ENCODE data around the gene IFNLR1.

The IFNLR1 gene

GRCh38 chr1:24178407-24178806 lies 8.7 kb downstream of the IFNLR1 start:
- no peak for DNase-seq (ENCODE audit: low read depth in 2 of 2, low spot score in 1 of 2)

- DNase-seq (ENCODE audit: low read depth in 2 of 2, low spot score in 1 of 2): no peak
Observed at GRCh38 chr1:24177161-24177560, 9.9 kb downstream of the IFNLR1 start.

GRCh38 chr1:24175033-24175755 lies 11.9 kb downstream of the IFNLR1 start:
- no peak for DNase-seq (ENCODE audit: low read depth in 2 of 2, low spot score in 1 of 2)

DNA sequence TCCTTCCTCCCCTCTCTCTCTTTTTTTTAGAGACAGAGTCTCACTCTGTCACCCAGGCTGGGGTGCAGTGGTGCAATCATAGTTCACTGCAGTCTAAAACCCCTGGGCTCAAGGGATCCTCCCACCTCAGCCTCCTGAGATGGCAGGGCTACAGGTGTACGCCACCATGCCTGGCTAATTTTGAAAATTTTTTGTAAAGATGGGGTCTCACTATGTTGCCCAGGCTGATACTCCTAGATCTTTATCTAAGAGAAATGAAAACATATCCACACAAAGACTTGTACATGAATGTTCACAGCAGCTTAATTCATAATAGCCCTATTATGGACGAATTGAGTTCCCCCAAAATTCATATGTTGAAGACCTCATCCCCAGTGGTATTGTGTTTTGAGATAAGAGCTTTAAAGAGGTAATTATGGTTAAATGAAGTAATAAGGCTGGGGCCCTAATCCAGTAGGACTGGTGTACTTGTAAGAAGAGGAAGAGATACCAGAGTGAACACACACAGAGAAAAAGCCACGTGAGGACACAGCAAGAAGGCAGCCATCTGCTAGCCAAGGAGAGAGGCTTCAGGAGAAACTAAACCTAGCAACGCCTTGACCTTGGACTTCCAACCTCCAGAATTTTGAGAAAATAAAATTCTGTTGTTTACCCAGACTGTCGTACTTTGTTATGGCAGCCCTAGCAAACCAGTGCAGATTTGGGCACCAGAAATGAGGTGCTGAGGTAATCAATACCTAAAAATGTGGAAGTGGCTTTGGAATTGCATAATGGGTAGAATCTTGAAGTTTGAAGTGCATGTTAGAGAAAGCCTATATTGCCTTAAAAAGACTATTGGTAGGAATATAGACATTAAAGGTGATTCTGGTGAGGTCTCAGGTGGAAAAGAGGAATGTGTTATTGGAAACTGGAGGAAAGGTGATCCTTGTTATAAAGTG lies 13.2 kb downstream of the IFNLR1 start:
- DNase-seq (ENCODE audit: low read depth in 2 of 2, low spot score in 1 of 2): no peak

DNA sequence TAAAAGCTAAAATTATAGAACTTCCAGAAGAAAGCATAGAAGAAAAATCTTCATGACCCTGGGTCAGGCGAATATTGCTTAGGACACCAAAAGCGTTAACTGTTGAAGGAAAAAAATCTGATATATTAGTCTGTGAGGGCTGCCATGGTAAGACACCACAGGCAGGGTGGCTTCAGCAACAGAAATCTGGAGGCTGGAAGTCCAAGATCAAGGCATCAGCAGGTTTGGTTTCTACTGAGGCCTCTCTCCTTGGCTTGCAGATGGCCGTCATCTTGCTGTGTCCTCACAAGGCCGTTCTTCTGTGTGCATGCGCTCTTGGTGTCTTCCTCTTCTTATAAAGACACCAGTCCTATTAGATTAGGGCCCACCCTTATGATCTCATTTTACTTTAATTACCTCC lies 14.5 kb downstream of the IFNLR1 start:
- DNase-seq (ENCODE audit: low read depth in 2 of 2, low spot score in 1 of 2): no peak

DNA sequence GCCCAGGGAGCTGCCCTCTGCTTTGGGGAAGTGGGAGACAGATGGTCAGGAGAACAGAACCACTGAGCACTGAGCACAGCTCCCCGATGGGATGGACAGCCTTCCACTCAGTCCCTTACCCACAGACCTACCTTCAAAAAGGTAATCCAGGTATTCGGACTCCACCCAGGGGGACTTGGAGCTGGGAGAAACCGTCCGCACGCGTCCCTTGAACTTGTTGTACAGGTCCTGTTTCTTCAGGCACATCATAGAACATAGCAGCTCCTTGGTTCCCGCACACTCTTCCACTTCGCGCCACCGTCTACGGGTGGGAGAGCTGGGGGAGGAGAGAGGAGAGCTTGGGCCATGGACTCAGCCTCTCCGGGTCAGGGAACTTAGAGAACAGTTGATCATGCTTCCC lies 17.8 kb downstream of the IFNLR1 start:
- no peak for DNase-seq (ENCODE audit: low read depth in 2 of 2, low spot score in 1 of 2)

GRCh38 chr1:24168245-24168644 lies 18.8 kb downstream of the IFNLR1 start:
- DNase-seq (ENCODE audit: low read depth in 2 of 2, low spot score in 1 of 2): no peak

GRCh38 chr1:24167008-24167407 lies 20.1 kb downstream of the IFNLR1 start:
- no peak for DNase-seq (ENCODE audit: low read depth in 2 of 2, low spot score in 1 of 2)

- no peak for DNase-seq (ENCODE audit: low read depth in 2 of 2, low spot score in 1 of 2)
Observed at GRCh38 chr1:24165500-24165899, 21.6 kb downstream of the IFNLR1 start.

- no peak for DNase-seq (ENCODE audit: low read depth in 2 of 2, low spot score in 1 of 2)
Observed at GRCh38 chr1:24164004-24164403, 23.1 kb downstream of the IFNLR1 start.

DNA sequence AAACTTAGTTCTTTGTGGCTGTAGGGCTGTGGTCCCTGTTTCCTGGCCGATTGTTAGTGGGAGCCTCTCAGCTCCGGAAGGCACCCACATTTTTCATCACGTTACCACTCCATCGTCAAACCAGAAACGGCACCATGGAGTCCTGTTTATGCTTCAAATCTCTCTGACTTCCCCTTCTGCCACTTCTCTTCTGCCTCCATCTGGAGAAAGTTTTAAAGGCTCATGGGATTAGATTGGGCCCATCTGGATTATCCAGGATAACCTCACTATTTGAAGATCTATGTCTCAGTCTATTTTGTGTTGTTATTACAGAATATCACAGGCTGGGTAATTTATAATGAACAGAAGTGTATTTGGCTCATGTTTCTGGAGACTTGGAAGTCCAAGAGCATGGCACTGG lies 24.9 kb downstream of the IFNLR1 start:
- DNase-seq (ENCODE audit: low read depth in 2 of 2, low spot score in 1 of 2): no peak

GRCh38 chr1:24161270-24161669 lies 25.8 kb downstream of the IFNLR1 start:
- DNase-seq (ENCODE audit: low read depth in 2 of 2, low spot score in 1 of 2): no peak

- DNase-seq (ENCODE audit: low read depth in 2 of 2, low spot score in 1 of 2): no peak
Observed at GRCh38 chr1:24159366-24159765, 27.7 kb downstream of the IFNLR1 start.

DNA sequence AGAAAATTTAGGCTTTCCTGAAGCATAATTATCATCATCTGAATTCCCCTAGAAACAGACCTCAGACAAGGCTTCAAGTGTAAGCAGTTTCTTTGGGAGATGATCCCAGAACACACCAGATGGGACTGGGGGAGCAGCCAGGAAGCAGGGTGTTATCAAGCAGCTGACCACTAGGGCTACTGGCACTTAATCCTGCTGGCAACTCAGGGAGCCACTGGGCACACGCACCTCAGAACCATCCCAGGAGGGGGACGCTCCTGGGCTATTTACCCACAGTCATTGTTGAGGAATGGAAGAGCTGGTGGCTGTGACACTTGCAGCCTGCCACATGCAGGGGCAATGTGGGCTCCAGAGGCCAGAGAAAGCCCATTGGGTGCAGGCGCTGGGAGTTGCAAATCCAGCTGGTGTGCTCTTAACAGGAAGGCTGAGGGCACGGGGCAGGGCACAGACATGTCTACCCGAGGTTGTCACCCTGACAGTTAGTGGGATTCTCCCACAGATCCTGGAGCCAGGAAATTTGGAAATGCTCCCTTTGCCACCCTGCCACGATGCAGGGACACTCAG lies 29.1 kb downstream of the IFNLR1 start:
- DNase-seq (ENCODE audit: low read depth in 2 of 2, low spot score in 1 of 2): no peak

- no peak for DNase-seq (ENCODE audit: low read depth in 2 of 2, low spot score in 1 of 2)
Observed at GRCh38 chr1:24156542-24157260, 30.4 kb downstream of the IFNLR1 start.

DNA sequence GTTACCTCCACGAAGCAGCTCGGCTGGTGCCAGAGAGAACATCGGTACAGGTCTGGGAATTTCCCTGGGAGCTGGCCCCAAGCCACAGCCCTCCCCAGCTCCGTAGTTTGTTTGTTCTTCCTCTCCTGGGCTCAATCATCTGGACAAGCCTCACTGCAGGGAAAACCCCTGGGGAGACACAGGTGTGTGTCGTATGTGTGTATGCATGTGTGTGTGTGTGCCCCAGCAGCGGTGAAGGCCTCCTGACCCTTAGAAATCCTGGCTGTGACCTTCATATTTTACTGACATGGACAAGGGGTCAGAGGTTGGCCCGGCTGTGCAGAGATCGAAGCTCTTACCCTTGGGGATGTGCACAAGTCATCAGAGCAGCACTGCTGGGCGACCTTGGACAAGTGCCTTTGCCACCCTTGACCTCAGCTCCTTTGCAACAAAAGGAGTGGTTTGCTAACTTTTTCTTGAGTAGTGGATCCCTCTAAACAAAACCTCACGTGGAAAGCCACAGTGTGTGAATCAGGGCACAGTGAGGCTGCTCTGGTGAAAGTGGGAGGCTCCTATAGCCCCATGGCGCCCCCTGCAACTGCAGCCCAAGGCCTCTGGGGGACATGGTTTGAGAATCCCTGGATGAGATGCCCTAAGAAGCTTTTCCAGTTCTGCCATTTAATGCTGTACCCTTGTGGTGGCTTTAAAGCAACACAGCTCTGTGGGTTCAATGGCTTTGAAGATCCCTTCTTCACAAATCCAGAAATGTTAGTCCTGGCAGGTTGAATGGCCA lies 31.9 kb downstream of the IFNLR1 start:
- no peak for DNase-seq (ENCODE audit: low read depth in 2 of 2, low spot score in 1 of 2)

GRCh38 chr1:24154215-24154614 lies 32.9 kb downstream of the IFNLR1 start:
- DNase-seq (ENCODE audit: low read depth in 2 of 2, low spot score in 1 of 2): no peak

DNA sequence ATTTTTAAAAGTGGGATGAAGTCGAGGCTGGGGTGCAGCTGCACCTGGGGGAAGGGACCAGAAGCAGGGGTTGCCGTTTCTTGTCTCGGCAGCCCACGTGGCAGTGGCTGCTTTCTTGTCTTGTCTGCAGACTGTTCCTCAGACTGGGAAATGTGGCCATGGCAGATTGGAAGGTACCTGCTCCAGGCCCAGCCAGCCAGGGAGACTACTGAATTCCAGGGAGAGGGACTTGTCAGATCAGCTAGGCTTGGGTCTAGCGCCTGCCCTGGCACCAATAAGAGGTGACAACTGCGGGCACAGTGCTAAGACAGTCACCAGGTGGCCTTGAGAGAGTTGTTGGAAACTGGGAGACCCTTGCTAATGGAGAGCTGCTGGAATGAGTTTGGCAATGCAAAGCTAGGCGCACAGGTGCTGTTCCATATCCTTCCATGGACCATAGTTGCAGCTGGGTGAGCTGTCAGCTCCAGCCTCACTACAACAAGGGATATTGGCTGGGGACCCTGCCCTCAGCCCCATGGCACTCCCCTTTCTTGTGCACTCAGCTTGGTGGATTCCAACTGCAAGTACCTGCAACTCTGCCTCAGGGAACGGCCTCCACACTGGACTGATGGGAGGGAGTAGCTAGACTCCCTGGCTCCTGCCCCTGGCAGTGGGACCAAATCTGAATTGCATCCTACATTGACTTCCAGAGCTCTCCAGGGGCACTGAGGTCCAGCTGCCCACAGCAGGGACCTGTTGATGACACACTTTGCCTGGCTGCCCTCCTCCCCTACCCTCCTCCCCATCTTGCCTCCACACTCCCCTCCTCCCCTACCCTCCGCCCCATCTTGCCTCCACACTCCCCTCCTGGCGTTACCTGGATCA lies 34.2 kb downstream of the IFNLR1 start:
- DNase-seq (ENCODE audit: low read depth in 2 of 2, low spot score in 1 of 2): no peak

DNA sequence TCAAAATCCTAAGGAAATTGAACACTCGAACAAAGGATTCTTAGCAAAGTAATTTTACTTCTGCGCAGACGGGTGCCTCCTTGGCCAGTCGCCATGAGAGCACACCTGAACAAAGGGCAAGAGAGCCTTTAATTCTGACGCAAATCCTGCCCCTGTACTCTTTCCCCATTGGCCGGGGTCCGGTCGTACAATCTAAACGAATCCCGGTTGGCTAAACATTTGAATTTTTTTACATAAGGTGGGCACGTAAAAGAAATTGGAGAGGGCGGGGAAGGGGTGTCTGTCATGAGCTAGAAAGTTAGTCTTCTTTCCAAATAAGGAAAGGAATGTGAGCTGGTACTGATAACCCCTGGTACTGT lies 35.9 kb downstream of the IFNLR1 start:
- no peak for DNase-seq (ENCODE audit: low read depth in 2 of 2, low spot score in 1 of 2)
